ENCODE results near the gene PRAME. TPM values are rescaled to one million over a fixed set of nuclear protein-coding genes. Genes with fewer than 3 reads are reported as not detected.

Gene PRAME
- total RNA-seq, 4 donors from 2014 or later, result not detected

GRCh38 chr22:22554587-22555284 is 4.3 kb downstream of the PRAME start:
- no peak overlapping the region for H3K4me3 ChIP-seq
- no peak for DNase-seq
- no peaks in the 10 kb centered on the region for H3K4me1 ChIP-seq
- H3K36me3 ChIP-seq, result no peaks in the 10 kb centered on the region
- H3K27me3 ChIP-seq, result no peaks in the 10 kb centered on the region
- no peak for TF ChIP-seq CTCF (IDR thresholded peaks at IDR 0.05)
- no peak for TF ChIP-seq POLR2A (IDR thresholded peaks at IDR 0.05)
- H3K9me3 ChIP-seq, result no peaks in the 10 kb centered on the region
- H3K27ac ChIP-seq, result no peak overlapping the region

- DNase-seq, result no peak
- H3K4me3 ChIP-seq, result no peak overlapping the region
- no peaks in the 10 kb centered on the region for H3K27me3 ChIP-seq
- no peak for TF ChIP-seq POLR2A (IDR thresholded peaks at IDR 0.05)
- no peak for TF ChIP-seq CTCF (IDR thresholded peaks at IDR 0.05)
- no peak overlapping the region for H3K27ac ChIP-seq
- H3K9me3 ChIP-seq, result no peaks in the 10 kb centered on the region
- H3K4me1 ChIP-seq, result no peaks in the 10 kb centered on the region
- H3K36me3 ChIP-seq, result no peaks in the 10 kb centered on the region
These were observed 5.1 kb downstream of the PRAME start for GRCh38 chr22:22553735-22554586.

- H3K27ac ChIP-seq, result no peak overlapping the region
- TF ChIP-seq CTCF (IDR thresholded peaks at IDR 0.05), result no peak
- no peak for TF ChIP-seq POLR2A (IDR thresholded peaks at IDR 0.05)
- H3K36me3 ChIP-seq, result no peaks in the 10 kb centered on the region
- no peaks in the 10 kb centered on the region for H3K9me3 ChIP-seq
- H3K4me3 ChIP-seq, result no peak overlapping the region
- no peaks in the 10 kb centered on the region for H3K4me1 ChIP-seq
- no peaks in the 10 kb centered on the region for H3K27me3 ChIP-seq
- DNase-seq, result no peak
These were observed 5.9 kb downstream of the PRAME start for GRCh38 chr22:22553141-22553540.

- Histone ChIP-seq H3K27me3 (no peaks in the 10 kb centered on the region), H3K27ac (no peak overlapping the region), H3K9me3 (no peaks in the 10 kb centered on the region), H3K4me3 (no peak overlapping the region), H3K4me1 (no peaks in the 10 kb centered on the region), H3K36me3 (no peaks in the 10 kb centered on the region)
- TF ChIP-seq POLR2A (IDR thresholded peaks at IDR 0.05), result no peak
- TF ChIP-seq CTCF (IDR thresholded peaks at IDR 0.05), result peak in 1 of 6 experiments; percentile 9
- no peak for DNase-seq
These were observed 6.4 kb downstream of the PRAME start for GRCh38 chr22:22552630-22553029.

- DNase-seq, result no peak
- H3K36me3 ChIP-seq, result no peaks in the 10 kb centered on the region
- no peak overlapping the region for H3K4me3 ChIP-seq
- no peaks in the 10 kb centered on the region for H3K4me1 ChIP-seq
- H3K9me3 ChIP-seq, result no peaks in the 10 kb centered on the region
- TF ChIP-seq POLR2A (IDR thresholded peaks at IDR 0.05), result no peak
- no peak for TF ChIP-seq CTCF (IDR thresholded peaks at IDR 0.05)
- no peak overlapping the region for H3K27ac ChIP-seq
- no peaks in the 10 kb centered on the region for H3K27me3 ChIP-seq
These were observed 8.2 kb downstream of the PRAME start for GRCh38 chr22:22550789-22551434.

Data from Peyer's patch (tissue), 4 donors.